NCI-H2081 (cell line): Measurements from ENCODE around the gene LYPD3.
"Not testable (repeated sequence)": the region's sequence is repeated elsewhere in the genome, so short reads cannot be mapped to it uniquely, and the experiment has no call there.

Source experiments
- DNase-seq, 2 experiments: peaks; one replicate each; lab custom pipeline; 2025; lab: John Stamatoyannopoulos, UW

The LYPD3 gene

GRCh38 chr19:43461303-43461702 is 4.1 kb downstream of the LYPD3 start:
- DNase-seq: no peak

- DNase-seq: no peak
These were observed 4.9 kb downstream of the LYPD3 start for GRCh38 chr19:43460362-43461016.

- DNase-seq: no peak
These were observed 7.6 kb downstream of the LYPD3 start for GRCh38 chr19:43457809-43458208.

GRCh38 chr19:43455321-43456113 is 9.9 kb downstream of the LYPD3 start:
- peak in 1 of 2 experiments; percentile 2 for DNase-seq

- no peak for DNase-seq
These were observed 11.4 kb downstream of the LYPD3 start for GRCh38 chr19:43454031-43454430.

- DNase-seq: no peak
These were observed 12.8 kb downstream of the LYPD3 start for GRCh38 chr19:43452582-43452981.

GRCh38 chr19:43450545-43450997 is 14.8 kb downstream of the LYPD3 start:
- DNase-seq: no peak

GRCh38 chr19:43447655-43448054 is 17.8 kb downstream of the LYPD3 start:
- no peak for DNase-seq

GRCh38 chr19:43446746-43447489 is 18.5 kb downstream of the LYPD3 start:
- DNase-seq: peak; percentile 59 to 62

- DNase-seq: no peak
These were observed 20.0 kb downstream of the LYPD3 start for GRCh38 chr19:43445426-43445825.

- no peak for DNase-seq
These were observed 20.7 kb downstream of the LYPD3 start for GRCh38 chr19:43444531-43445287.

GRCh38 chr19:43444091-43444490 is 21.3 kb downstream of the LYPD3 start:
- DNase-seq: not testable (repeated sequence)

GRCh38 chr19:43441716-43442115 is 23.7 kb downstream of the LYPD3 start:
- no peak for DNase-seq

- no peak for DNase-seq
These were observed 25.7 kb downstream of the LYPD3 start for GRCh38 chr19:43439709-43440063.

GRCh38 chr19:43439032-43439708 is 26.2 kb downstream of the LYPD3 start:
- DNase-seq: no peak

GRCh38 chr19:43438291-43439031 is 26.9 kb downstream of the LYPD3 start:
- no peak for DNase-seq

GRCh38 chr19:43437712-43438111 is 27.7 kb downstream of the LYPD3 start:
- no peak for DNase-seq

- DNase-seq: not testable (repeated sequence)
These were observed 28.1 kb downstream of the LYPD3 start for GRCh38 chr19:43437284-43437683.

- no peak for DNase-seq
These were observed 29.6 kb downstream of the LYPD3 start for GRCh38 chr19:43435775-43436174.

GRCh38 chr19:43433689-43434088 is 31.7 kb downstream of the LYPD3 start:
- no peak for DNase-seq

GRCh38 chr19:43433358-43433673 is 32.1 kb downstream of the LYPD3 start:
- no peak for DNase-seq
